Pons (tissue), 1 donor: Measurements from ENCODE around the gene RIPK3.
"Not testable (repeated sequence)": the region's sequence is repeated elsewhere in the genome, so short reads cannot be mapped to it uniquely, and the experiment has no call there.

Experiments used
- DNase-seq: peaks from one replicate; pipeline ENCODE4 v3.0.0-alpha.2; 2016; ENCODE audit warnings: low spot score

The RIPK3 gene

GRCh38 chr14:24343795-24344660, 4.2 kb upstream of the RIPK3 start:
- no peak for DNase-seq

GRCh38 chr14:24342889-24343288, 3.1 kb upstream of the RIPK3 start:
- no peak for DNase-seq

GRCh38 chr14:24340606-24341005, 815 bp upstream of the RIPK3 start:
- no peak for DNase-seq

GRCh38 chr14:24338843-24339242, 948 bp downstream of the RIPK3 start:
- DNase-seq = no peak

- DNase-seq = no peak
Measured at GRCh38 chr14:24337824-24338175, 2.0 kb downstream of the RIPK3 start.

GRCh38 chr14:24337144-24337823, 2.5 kb downstream of the RIPK3 start:
- no peak for DNase-seq

- no peak for DNase-seq
Measured at GRCh38 chr14:24335461-24336171, 4.2 kb downstream of the RIPK3 start.

- DNase-seq = no peak
Measured at GRCh38 chr14:24334431-24335291, 5.1 kb downstream of the RIPK3 start, which contains the start of gene ADCY4. Gene ADCY4 (minus strand): TSS chr14:24335071. CDS start chr14:24334652, 419 bp downstream.

GRCh38 chr14:24332268-24332993, 7.4 kb downstream of the RIPK3 start:
- DNase-seq = peak; percentile 64

- DNase-seq = no peak
Measured at GRCh38 chr14:24331731-24332267, 8.0 kb downstream of the RIPK3 start.

- DNase-seq = no peak
Measured at GRCh38 chr14:24330973-24331674, 8.7 kb downstream of the RIPK3 start.

- DNase-seq = peak; percentile 58
Measured at GRCh38 chr14:24329736-24330135, 10.1 kb downstream of the RIPK3 start.

- no peak for DNase-seq
Measured at GRCh38 chr14:24329073-24329663, 10.6 kb downstream of the RIPK3 start.

GRCh38 chr14:24327914-24328313, 11.9 kb downstream of the RIPK3 start:
- DNase-seq = not testable (repeated sequence)

GRCh38 chr14:24327303-24327702, 12.5 kb downstream of the RIPK3 start:
- no peak for DNase-seq

GRCh38 chr14:24325963-24326362, 13.8 kb downstream of the RIPK3 start:
- no peak for DNase-seq

GRCh38 chr14:24325041-24325530, 14.7 kb downstream of the RIPK3 start:
- DNase-seq = no peak

- DNase-seq = no peak
Measured at GRCh38 chr14:24324024-24324423, 15.8 kb downstream of the RIPK3 start.

GRCh38 chr14:24323341-24323740, 16.4 kb downstream of the RIPK3 start:
- no peak for DNase-seq

GRCh38 chr14:24322672-24323071, 17.1 kb downstream of the RIPK3 start:
- no peak for DNase-seq
